CD4-positive, alpha-beta memory T cell (primary cell): ENCODE results near the gene IKZF5. TPM values are rescaled to one million over a fixed set of nuclear protein-coding genes. Genes with fewer than 3 reads are reported as not detected.

Source experiments
- CTCF ChIA-PET: fragments of 350-600 bp; sonication (Branson Sonifier 250); formaldehyde crosslinking; loops from one replicate; lab custom pipeline; 2021; ENCODE audit warnings: inconsistent platforms; ENCODE audit not compliant: partially characterized antibody; lab: Charles Lee
- POLR2A ChIA-PET: fragments of 350-600 bp; sonication (Branson Sonifier 250); formaldehyde crosslinking; loops from one replicate; lab custom pipeline; 2021; ENCODE audit not compliant: partially characterized antibody; lab: Charles Lee
- DNase-seq, 5 donors: peaks; one replicate each; pipeline versions ENCODE4 v3.0.0 to v3.0.0-alpha.2; 2020 to 2022; ENCODE audit warnings: mixed read lengths in 1 of 5
- H3K27ac ChIP-seq: one replicate; pipeline ENCODE4 v1.7.0; 2013; ENCODE audit warnings: low read depth, low read length
- H3K27me3 ChIP-seq: 2 replicates; pipeline ENCODE4 v1.7.0; 2013; ENCODE audit warnings: mild to moderate bottlenecking, low read length, moderate library complexity; ENCODE audit not compliant: insufficient read depth
- H3K36me3 ChIP-seq: 2 replicates; pipeline ENCODE4 v1.7.0; 2013; ENCODE audit warnings: mild to moderate bottlenecking, low read length, moderate library complexity; ENCODE audit not compliant: insufficient read depth
- H3K4me1 ChIP-seq: 2 replicates; pipeline ENCODE4 v1.7.0; 2013; ENCODE audit warnings: mild to moderate bottlenecking, low read length, moderate library complexity; ENCODE audit not compliant: insufficient read depth
- H3K4me3 ChIP-seq, 2 donors: one replicate each; pipeline ENCODE4 v1.7.0; 2013; ENCODE audit warnings: low read length in 2 of 2, mild to moderate bottlenecking in 1 of 2
- H3K9me3 ChIP-seq, 2 donors: one replicate each; pipeline ENCODE4 v1.7.0; 2013; ENCODE audit warnings: low read length in 2 of 2, control low read depth in 1 of 2; ENCODE audit not compliant: control insufficient read depth in 1 of 2
- H3K27ac Mint-ChIP-seq, 7 donors: one replicate each; pipeline ENCODE4 v1.8.0; 2020 to 2021; ENCODE audit warnings: mixed read lengths in 7 of 7, mild to moderate bottlenecking in 6 of 7, inconsistent platforms in 3 of 7, moderate library complexity in 3 of 7
- H3K27me3 Mint-ChIP-seq, 2 donors: one replicate each; pipeline ENCODE4 v1.8.0; 2020 to 2021; ENCODE audit warnings: mixed read lengths in 2 of 2
- H3K36me3 Mint-ChIP-seq, 2 donors: one replicate each; pipeline ENCODE4 v1.8.0; 2020 to 2021; ENCODE audit warnings: mixed read lengths in 2 of 2, inconsistent platforms in 1 of 2, mild to moderate bottlenecking in 1 of 2
- H3K4me1 Mint-ChIP-seq, 4 donors: one replicate each; pipeline ENCODE4 v1.8.0; 2020 to 2021; ENCODE audit warnings: mixed read lengths in 4 of 4, mild to moderate bottlenecking in 1 of 4
- H3K4me3 Mint-ChIP-seq, 8 donors: one replicate each; pipeline ENCODE4 v1.8.0; 2020 to 2021; ENCODE audit warnings: mixed read lengths in 8 of 8, mild to moderate bottlenecking in 7 of 8, moderate library complexity in 6 of 8, inconsistent platforms in 3 of 8
- H3K9me3 Mint-ChIP-seq, 8 donors: one replicate each; pipeline ENCODE4 v1.8.0; 2020 to 2021; ENCODE audit warnings: mixed read lengths in 8 of 8, mild to moderate bottlenecking in 5 of 8, inconsistent platforms in 3 of 8, moderate library complexity in 1 of 8
- intact Hi-C: fragments of 100-400 bp; cut with micrococcal nuclease; formaldehyde crosslinking; loops from one replicate; pipeline ENCODE4 v1.15.1; 2023
- polyA plus RNA-seq, 2 donors: library from polyadenylated mRNA; unstranded; fragments of 300-500 nt; fragmentation: Illumina TruSeq; gene quantifications; one replicate each; pipeline ENCODE4 v1.2.3, GENCODE V29; 2021
- total RNA-seq, 2 experiments: library from RNA; stranded (reverse); gene quantifications; one replicate each; pipeline ENCODE4 v1.2.3, GENCODE V29; 2021

The IKZF5 gene
- total and polyA plus RNA-seq, 4 experiments from 2014 or later = 11.0 to 45.9 (median 26.0) TPM

- H3K4me3 ChIP-seq = no peak overlapping the region
- Mint-ChIP-seq H3K36me3 (peaks cover 23 to 58% of the 10 kb centered on the region in 2 donors), H3K9me3 (no peaks in the 10 kb centered on the region), H3K27me3 (no peaks in the 10 kb centered on the region), H3K4me3 (no peak overlapping the region), H3K27ac (peak overlapping the region in 3 of 7 donors; percentile 32 to 57 (median 46)), H3K4me1 (peaks cover 4 to 9% (median 6%) of the 10 kb centered on the region in 4 donors)
- no peak for DNase-seq
- intact Hi-C loops = no loop called here
- no peaks in the 10 kb centered on the region for H3K4me1 ChIP-seq
- H3K9me3 ChIP-seq = no peaks in the 10 kb centered on the region
- H3K27ac ChIP-seq = no peak overlapping the region
- H3K36me3 ChIP-seq = peaks cover 31% of the 10 kb centered on the region
- H3K27me3 ChIP-seq = no peaks in the 10 kb centered on the region
- ChIA-PET POLR2A (no interaction called here), CTCF (no interaction called here)
Observed at GRCh38 chr10:122993797-122994336, 14.7 kb downstream of the IKZF5 start.

- intact Hi-C loops = no loop called here
- POLR2A ChIA-PET = no interaction called here
- CTCF ChIA-PET = interaction anchor here (2.8 to 3.0 kb wide), 2 partner anchors 10 to 12 kb away, joined by 9 to 12 read pairs; partner anchors contain the start of gene PSTK
Observed at GRCh38 chr10:122992031-122992585, 16.5 kb downstream of the IKZF5 start.

GRCh38 chr10:122990278-122990677 is 18.3 kb downstream of the IKZF5 start:
- Mint-ChIP-seq H3K36me3 (peaks cover 20 to 41% of the 10 kb centered on the region in 2 donors), H3K27ac (peak overlapping the region in 3 of 7 donors; percentile 9 to 75 (median 37)), H3K27me3 (no peaks in the 10 kb centered on the region), H3K9me3 (no peaks in the 10 kb centered on the region), H3K4me1 (peaks cover 0 to 2% (median under 1%) of the 10 kb centered on the region in 4 donors), H3K4me3 (no peak overlapping the region)
- POLR2A ChIA-PET = interaction anchor here (1.0 kb wide), 1 partner anchor 17 kb away, joined by 4 read pairs; no protein-coding TSS in a partner anchor
- CTCF ChIA-PET = interaction anchor here (2.8 to 3.0 kb wide), 2 partner anchors 8 to 11 kb away, joined by 9 to 12 read pairs; partner anchors contain the start of gene PSTK
- H3K9me3 ChIP-seq = no peaks in the 10 kb centered on the region
- DNase-seq = no peak
- H3K36me3 ChIP-seq = peaks cover 16% of the 10 kb centered on the region
- H3K27ac ChIP-seq = no peak overlapping the region
- no peak overlapping the region for H3K4me3 ChIP-seq
- intact Hi-C loops = no loop called here
- no peaks in the 10 kb centered on the region for H3K27me3 ChIP-seq
- no peaks in the 10 kb centered on the region for H3K4me1 ChIP-seq

More at GRCh38 chr10:122992031-122992585, 16.5 kb downstream of the IKZF5 start:
- Mint-ChIP-seq H3K9me3 (no peaks in the 10 kb centered on the region), H3K4me1 (peaks cover 0 to 5% (median 1%) of the 10 kb centered on the region in 4 donors), H3K36me3 (peaks cover 23 to 48% of the 10 kb centered on the region in 2 donors), H3K27me3 (no peaks in the 10 kb centered on the region), H3K27ac (no peak overlapping the region), H3K4me3 (no peak overlapping the region)
- DNase-seq = no peak
- Histone ChIP-seq H3K27ac (no peak overlapping the region), H3K27me3 (no peaks in the 10 kb centered on the region), H3K36me3 (peaks cover 23% of the 10 kb centered on the region), H3K4me3 (no peak overlapping the region), H3K9me3 (no peaks in the 10 kb centered on the region), H3K4me1 (no peaks in the 10 kb centered on the region)

- intact Hi-C loops = no loop called here
- Mint-ChIP-seq H3K36me3 (peaks cover 18 to 29% of the 10 kb centered on the region in 2 donors), H3K9me3 (no peaks in the 10 kb centered on the region), H3K27me3 (no peaks in the 10 kb centered on the region), H3K4me3 (no peak overlapping the region), H3K4me1 (no peaks in the 10 kb centered on the region), H3K27ac (no peak overlapping the region)
- POLR2A ChIA-PET = no interaction called here
- DNase-seq = no peak
- no peak overlapping the region for H3K4me3 ChIP-seq
- CTCF ChIA-PET = no interaction called here
- no peak overlapping the region for H3K27ac ChIP-seq
- H3K36me3 ChIP-seq = no peaks in the 10 kb centered on the region
- H3K27me3 ChIP-seq = no peaks in the 10 kb centered on the region
- no peaks in the 10 kb centered on the region for H3K4me1 ChIP-seq
- H3K9me3 ChIP-seq = no peaks in the 10 kb centered on the region
Observed at GRCh38 chr10:122988501-122988900, 20.1 kb downstream of the IKZF5 start.

GRCh38 chr10:122986335-122986734 is 22.3 kb downstream of the IKZF5 start:
- H3K27me3 Mint-ChIP-seq = no peaks in the 10 kb centered on the region
- Histone ChIP-seq H3K36me3 (no peaks in the 10 kb centered on the region), H3K4me1 (no peaks in the 10 kb centered on the region), H3K4me3 (no peak overlapping the region), H3K27me3 (no peaks in the 10 kb centered on the region), H3K9me3 (no peaks in the 10 kb centered on the region), H3K27ac (no peak overlapping the region)
- peaks cover 0 to 10% (median under 1%) of the 10 kb centered on the region in 4 donors for H3K4me1 Mint-ChIP-seq
- no peak overlapping the region for H3K4me3 Mint-ChIP-seq
- POLR2A ChIA-PET = no interaction called here
- DNase-seq = no peak
- H3K9me3 Mint-ChIP-seq = no peaks in the 10 kb centered on the region
- peaks cover 18 to 19% of the 10 kb centered on the region in 2 donors for H3K36me3 Mint-ChIP-seq
- H3K27ac Mint-ChIP-seq = no peak overlapping the region
- intact Hi-C loops = no loop called here
- CTCF ChIA-PET = no interaction called here

GRCh38 chr10:122984708-122985107 is 23.9 kb downstream of the IKZF5 start:
- ChIA-PET CTCF (interaction anchor here (1.3 kb wide), 1 partner anchor 23 kb away, joined by 3 read pairs; no protein-coding TSS in a partner anchor), POLR2A (interaction anchor here (1.9 to 6.6 kb wide), 2 partner anchors 23 to 31 kb away, joined by 7 to 74 read pairs; partner anchors contain the start of genes ACADSB, C10orf88 and IKZF5)
- H3K27me3 Mint-ChIP-seq = no peaks in the 10 kb centered on the region
- no peak overlapping the region for H3K4me3 Mint-ChIP-seq
- H3K9me3 Mint-ChIP-seq = no peaks in the 10 kb centered on the region
- H3K27me3 ChIP-seq = no peaks in the 10 kb centered on the region
- H3K4me1 Mint-ChIP-seq = peaks cover 8 to 23% (median 13%) of the 10 kb centered on the region in 4 donors
- peaks cover 11% of the 10 kb centered on the region for H3K4me1 ChIP-seq
- H3K36me3 Mint-ChIP-seq = peaks cover 17 to 18% of the 10 kb centered on the region in 2 donors
- no peak overlapping the region for H3K27ac ChIP-seq
- intact Hi-C loops = no loop called here
- H3K36me3 ChIP-seq = no peaks in the 10 kb centered on the region
- no peaks in the 10 kb centered on the region for H3K9me3 ChIP-seq
- DNase-seq = no peak
- H3K4me3 ChIP-seq = no peak overlapping the region
- H3K27ac Mint-ChIP-seq = peak overlapping the region in 3 of 7 donors; percentile 13 to 17 (median 14)

- Histone ChIP-seq H3K27ac (no peak overlapping the region), H3K27me3 (no peaks in the 10 kb centered on the region), H3K36me3 (no peaks in the 10 kb centered on the region), H3K4me1 (peaks cover 13% of the 10 kb centered on the region), H3K9me3 (no peaks in the 10 kb centered on the region), H3K4me3 (no peak overlapping the region)
- Mint-ChIP-seq H3K9me3 (no peaks in the 10 kb centered on the region), H3K27me3 (no peaks in the 10 kb centered on the region), H3K4me1 (peaks cover 9 to 24% (median 15%) of the 10 kb centered on the region in 4 donors), H3K36me3 (peaks cover 18% of the 10 kb centered on the region in 2 donors), H3K4me3 (no peak overlapping the region), H3K27ac (no peak overlapping the region)
- POLR2A ChIA-PET = interaction anchor here (1.9 to 6.6 kb wide), 2 partner anchors 24 to 30 kb away, joined by 7 to 74 read pairs; partner anchors contain the start of genes ACADSB, C10orf88 and IKZF5
- no peak for DNase-seq
- CTCF ChIA-PET = interaction anchor here (1.5 kb wide), 1 partner anchor 39 kb away, joined by 3 read pairs; no protein-coding TSS in a partner anchor
- intact Hi-C loops = no loop called here
Observed at GRCh38 chr10:122983898-122984297, 24.7 kb downstream of the IKZF5 start.
